Measurements from ENCODE around the gene CCDC83.

- TF ChIP-seq EZH2 (IDR thresholded peaks at IDR 0.05): no peak
- TF ChIP-seq POLR2AphosphoS5 (IDR thresholded peaks at IDR 0.05; ENCODE audit: borderline replicate concordance, low read depth, low read length): no peak
- TF ChIP-seq FOXP2 (optimal IDR thresholded peaks at IDR 0.05; ENCODE audit: control extremely low read depth, extremely low read length, insufficient read depth): no peak
Measured at GRCh38 chr11:85857098-85857497, 1.9 kb downstream of the CCDC83 start.

Data from SK-N-MC (cell line).